ENCODE data around the gene LRP11. TPM values are rescaled to one million over a fixed set of nuclear protein-coding genes. Genes with fewer than 3 reads are reported as not detected.
"Not testable (repeated sequence)": the region's sequence is repeated elsewhere in the genome, so short reads cannot be mapped to it uniquely, and the experiment has no call there.

Gene LRP11
- total RNA-seq, 1 donor = 74.1 TPM

DNA sequence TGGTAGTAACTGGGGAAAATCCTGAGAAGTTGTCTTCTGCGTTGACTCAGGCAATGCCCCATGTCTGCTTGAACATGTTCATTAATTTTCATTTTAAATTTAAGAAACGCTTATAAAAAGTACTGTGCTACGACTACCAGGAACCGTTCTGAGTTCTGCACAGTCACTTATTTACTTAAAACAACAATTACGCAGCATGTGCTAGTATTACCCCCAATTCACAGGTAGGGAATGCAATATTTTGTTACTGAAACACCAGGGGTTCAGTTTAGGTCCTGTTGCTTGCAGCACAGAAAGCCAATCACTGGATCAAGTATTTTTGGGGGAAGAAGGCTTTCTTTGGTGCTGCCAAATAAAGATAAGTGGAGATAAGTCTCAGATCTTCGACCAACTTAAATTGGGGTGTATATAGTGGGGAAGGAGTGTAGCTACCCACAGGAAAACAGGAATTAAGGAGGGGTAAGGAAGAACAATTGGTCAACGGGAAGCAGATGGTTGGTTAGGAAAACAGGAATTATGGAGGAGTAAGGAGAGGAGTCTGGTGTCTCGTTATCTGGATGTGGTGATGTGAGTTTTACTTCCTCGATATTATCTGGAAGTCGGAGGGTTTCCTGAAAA, 5.2 kb upstream of the LRP11 start:
- no peak for DNase-seq (ENCODE audit: low read depth)
- TF ChIP-seq, protein P1, sequence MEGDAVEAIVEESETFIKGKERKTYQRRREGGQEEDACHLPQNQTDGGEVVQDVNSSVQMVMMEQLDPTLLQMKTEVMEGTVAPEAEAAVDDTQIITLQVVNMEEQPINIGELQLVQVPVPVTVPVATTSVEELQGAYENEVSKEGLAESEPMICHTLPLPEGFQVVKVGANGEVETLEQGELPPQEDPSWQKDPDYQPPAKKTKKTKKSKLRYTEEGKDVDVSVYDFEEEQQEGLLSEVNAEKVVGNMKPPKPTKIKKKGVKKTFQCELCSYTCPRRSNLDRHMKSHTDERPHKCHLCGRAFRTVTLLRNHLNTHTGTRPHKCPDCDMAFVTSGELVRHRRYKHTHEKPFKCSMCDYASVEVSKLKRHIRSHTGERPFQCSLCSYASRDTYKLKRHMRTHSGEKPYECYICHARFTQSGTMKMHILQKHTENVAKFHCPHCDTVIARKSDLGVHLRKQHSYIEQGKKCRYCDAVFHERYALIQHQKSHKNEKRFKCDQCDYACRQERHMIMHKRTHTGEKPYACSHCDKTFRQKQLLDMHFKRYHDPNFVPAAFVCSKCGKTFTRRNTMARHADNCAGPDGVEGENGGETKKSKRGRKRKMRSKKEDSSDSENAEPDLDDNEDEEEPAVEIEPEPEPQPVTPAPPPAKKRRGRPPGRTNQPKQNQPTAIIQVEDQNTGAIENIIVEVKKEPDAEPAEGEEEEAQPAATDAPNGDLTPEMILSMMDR (IDR thresholded peaks at IDR 0.05; ENCODE audit: insufficient read depth, low read length) = no peak
- no peak overlapping the region for H3K4me3 ChIP-seq (ENCODE audit: low read depth, low read length)

DNA sequence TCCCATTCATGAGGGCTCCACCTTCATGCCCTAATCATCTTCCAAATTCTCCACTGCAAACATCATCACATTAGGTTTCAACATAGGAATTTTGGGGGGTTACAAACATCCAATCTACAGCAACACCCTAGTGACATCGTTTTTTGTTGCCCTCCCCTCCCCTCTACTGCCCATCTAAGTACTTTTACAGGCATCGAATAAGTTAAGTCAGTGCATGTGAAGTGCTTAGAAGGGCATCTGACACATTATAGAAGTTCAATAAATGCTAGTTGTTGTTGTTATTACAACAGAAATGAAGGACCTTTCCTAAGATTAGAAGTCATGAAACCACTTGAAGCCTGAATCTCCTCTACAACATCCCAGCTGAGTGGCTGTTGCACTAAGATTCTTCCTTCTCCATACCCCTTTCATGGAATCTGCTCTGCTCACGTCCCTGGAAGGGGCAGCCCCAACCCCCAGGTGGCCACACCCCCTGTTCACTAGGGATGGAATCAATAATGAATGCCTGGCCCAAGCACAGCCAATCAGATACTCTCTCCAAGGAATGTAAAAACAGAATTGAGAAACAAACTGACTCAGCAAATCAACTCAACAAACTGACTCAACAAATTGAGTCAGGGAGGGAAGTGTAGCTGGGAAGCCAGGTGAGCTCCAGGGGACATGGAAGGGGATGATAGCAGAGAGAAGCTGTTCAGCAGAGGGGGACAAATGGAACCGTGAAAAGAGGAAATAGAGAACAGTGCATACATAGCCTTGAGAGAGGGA, 3.9 kb upstream of the LRP11 start:
- TF ChIP-seq, protein P1 (IDR thresholded peaks at IDR 0.05; ENCODE audit: insufficient read depth, low read length) = no peak
- H3K4me3 ChIP-seq (ENCODE audit: low read depth, low read length) = no peak overlapping the region
- DNase-seq (ENCODE audit: low read depth) = no peak

DNA sequence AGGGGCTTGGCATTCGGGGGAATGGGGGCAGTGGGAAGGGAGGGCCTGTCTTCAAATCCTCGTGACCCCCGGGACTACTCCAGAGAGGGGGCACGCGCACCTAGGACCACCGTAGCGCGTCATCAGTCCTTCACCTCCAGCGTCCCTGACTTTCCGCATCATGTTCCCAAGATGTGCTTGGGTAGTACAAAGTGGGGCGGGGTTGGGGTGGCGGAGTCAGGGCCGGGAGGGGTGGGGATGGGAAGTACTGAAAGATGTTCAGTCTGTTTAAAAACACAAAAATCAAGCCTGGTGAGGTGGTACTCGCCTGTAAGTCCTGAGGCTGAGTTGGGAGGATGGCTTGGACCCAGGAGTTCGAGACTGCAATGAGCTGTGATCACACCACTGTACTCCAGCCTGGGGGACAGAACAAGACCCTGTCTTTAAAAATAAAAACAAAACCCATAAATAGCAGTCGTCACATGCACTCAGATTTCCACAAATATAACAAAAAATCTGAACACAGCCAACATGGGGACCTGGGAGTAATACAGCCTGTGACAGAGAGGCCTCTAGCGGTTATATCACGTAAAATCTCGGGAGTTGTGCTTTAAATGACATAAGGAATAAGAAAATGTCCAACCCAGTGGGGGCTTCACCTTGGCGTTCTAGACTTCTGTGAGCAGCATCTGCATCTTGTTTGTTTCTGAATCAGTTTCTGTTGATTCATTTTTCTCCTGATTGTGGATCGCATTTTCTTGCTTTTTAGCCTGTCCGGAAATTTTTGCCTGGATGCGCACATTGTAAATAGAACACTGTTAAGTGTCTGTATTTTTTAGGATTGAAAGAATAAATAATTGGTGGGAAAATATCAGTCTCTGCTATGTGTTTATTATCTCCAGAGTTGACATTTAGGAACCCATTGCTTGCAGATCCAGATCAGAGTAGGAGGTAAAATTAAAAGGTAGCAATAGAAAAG, 698 bp upstream of the LRP11 start:
- H3K4me3 ChIP-seq (ENCODE audit: low read depth, low read length) = peak overlapping the region; percentile 73
- TF ChIP-seq, protein P1 (IDR thresholded peaks at IDR 0.05; ENCODE audit: insufficient read depth, low read length) = peak; percentile 72
- DNase-seq (ENCODE audit: low read depth) = peak; percentile 81

DNA sequence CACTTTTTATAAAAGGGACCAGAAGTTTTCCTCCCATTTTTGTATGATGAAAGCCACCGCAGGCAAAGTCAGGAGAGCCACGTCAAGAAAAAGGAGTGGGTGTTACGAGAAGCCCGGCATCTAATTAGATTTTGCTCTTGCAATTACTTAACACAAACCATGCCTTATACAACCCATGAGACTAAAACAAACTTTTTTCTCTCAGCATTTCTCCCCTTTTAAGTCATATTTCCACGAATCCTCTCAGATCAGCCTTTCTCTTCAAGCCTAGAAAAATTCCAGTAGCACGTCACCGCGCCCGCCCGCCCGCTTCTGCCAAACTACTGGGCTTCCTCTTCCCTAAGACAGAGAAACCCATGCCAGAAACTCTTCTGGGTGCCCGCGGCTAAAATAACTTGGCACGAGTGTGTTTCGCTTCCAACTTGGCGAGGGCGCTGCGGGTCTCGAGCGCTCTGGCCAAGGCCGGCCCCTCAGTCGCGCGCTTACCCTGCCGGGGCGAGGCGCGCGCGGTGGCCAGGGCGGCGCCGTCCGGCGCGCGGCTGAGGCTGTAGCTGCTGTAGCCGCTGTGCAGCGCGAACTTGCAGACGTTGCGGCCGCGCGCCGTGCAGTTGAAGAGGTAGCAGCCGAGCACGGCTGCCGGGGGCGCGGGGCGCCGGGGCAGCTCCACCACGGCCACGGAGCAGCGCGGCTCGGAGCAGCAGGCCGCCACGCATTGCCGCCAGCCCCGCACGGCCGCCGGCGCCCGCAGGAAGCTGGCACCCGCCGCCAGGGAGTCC, 1.0 kb downstream of the LRP11 start:
- peak overlapping the region; percentile 73 for H3K4me3 ChIP-seq (ENCODE audit: low read depth, low read length)
- DNase-seq (ENCODE audit: low read depth) = peak; percentile 73
- TF ChIP-seq, protein P1 (IDR thresholded peaks at IDR 0.05; ENCODE audit: insufficient read depth, low read length) = no peak

DNA sequence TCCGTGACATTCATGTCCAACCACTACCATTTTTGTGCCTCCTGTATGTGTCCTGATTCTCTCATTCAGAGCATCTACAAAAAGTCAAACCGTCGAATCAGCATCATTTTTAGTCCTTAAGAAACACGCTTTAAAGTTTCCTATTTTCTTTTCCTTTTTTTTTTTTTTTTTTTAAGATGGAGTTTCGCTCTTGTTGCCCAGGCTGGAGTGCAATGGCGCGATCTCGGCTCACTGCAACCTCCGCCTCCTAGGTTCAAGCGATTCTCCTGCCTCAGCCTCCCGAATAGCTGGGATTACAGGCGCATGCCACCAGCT, 1.8 kb downstream of the LRP11 start:
- peak overlapping the region; percentile 73 for H3K4me3 ChIP-seq (ENCODE audit: low read depth, low read length)
- DNase-seq (ENCODE audit: low read depth) = not testable (repeated sequence)

DNA sequence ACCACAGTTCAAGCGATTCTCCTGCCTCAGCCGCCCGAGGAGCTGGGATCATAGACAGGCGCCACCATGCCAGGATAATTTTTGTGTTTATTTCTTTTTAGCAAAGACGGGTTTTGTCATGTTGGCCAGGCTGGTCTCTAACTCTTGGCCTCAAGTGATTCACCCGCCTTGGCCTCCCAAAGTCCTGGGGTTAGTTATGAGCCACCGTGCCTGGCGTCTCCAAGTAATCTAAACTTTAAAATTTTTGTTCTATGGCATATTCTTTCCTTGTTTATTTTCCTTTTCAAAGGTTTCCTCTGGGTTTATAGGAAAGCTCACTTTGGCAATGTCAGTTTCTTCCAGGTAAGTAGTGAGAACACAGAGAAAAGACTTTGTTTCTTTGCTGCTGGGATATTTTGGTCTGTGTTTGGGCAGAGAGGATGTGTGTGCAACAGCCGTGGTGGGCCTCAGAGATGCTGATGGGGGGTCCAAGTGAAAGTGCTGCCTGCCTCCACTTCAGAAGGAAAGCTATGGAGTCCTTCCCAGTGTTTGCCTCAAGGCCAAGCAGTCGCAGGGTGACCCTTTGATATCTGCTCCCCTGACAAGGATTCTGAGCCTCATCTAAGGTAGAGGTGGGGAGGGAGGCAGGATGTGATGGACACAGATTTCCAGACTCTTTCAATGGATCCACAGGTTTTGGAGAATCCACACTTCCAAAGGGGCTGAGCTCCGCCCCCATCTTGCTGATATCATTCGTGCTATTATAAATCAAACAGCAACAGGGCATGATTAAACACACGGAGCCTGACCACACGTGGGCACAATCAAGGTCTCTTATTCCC, 2.3 kb downstream of the LRP11 start:
- TF ChIP-seq, protein P1 (IDR thresholded peaks at IDR 0.05; ENCODE audit: insufficient read depth, low read length) = no peak
- DNase-seq (ENCODE audit: low read depth) = no peak
- H3K4me3 ChIP-seq (ENCODE audit: low read depth, low read length) = peak overlapping the region; percentile 35

Measured in fibroblast of the aortic adventitia (primary cell).